GM12872 (cell line): ENCODE measurements around the gene FCRL5.

Source experiments
- CTCF ChIP-seq: IDR thresholded peaks from 3 replicates; pipeline ENCODE4 v1.5.1; 2011; ENCODE audit warnings: low read depth, mild to moderate bottlenecking, low read length, moderate library complexity; ENCODE audit not compliant: insufficient read depth

The FCRL5 gene

DNA sequence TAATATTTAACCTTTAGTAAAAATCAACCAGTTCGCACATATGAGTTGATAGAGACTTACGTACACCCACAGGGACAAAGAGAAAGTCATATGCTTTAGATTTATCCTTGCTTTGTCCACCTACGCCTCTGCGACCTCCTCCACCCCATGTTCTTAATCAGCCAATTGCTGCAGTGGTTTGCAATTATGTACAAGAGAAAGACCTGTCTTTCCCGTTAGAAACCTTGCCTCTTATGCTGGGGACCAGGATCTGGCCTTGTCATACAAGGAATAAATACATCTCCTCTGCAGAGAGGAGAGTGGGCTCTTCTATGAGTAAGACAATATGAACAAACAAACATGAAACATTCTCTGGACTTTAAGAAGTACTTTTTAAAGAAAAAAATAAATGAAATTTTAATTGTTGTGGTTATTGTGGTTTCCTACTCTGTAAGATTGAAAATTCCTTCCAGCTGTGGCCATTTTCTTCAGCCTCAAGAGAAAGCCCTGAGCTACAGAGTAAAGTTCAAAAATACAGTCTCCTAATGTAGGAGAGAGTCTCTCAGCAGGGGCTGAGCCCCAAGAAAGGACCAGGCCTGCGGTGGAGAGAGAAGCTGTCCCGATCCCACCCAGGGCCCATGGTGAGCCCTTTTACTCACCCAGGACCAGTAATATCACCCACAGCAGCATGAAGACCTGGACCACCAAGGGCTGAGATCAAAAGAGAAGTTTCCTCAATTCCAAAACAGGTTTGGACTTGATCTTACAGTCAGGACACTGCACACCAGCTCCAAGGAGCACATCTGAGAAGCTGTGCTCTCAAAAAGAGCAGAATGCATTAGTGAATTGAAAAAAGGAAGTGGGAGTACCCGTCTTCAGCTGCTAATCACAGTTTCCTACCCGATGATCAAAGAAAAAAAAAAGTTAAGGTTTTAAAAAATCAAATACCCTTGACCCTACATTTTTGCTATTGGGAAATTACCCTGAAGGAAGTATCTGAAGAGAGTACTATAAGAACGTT is at the start of gene FCRL5:
FCRL5 (minus strand) TSS at position 822 of the 1,000 bp plus-strand sequence; CDS start at position 669, 153 bp downstream.
- no peak for TF ChIP-seq CTCF

GRCh38 chr1:157600236-157600635 is 47.9 kb upstream of the FCRL5 start:
- no peak for TF ChIP-seq CTCF

- no peak for TF ChIP-seq CTCF
These were observed 45.8 kb upstream of the FCRL5 start, which contains the start of gene FCRL4 for GRCh38 chr1:157597959-157598667. Gene FCRL4, minus strand, starts transcription at chr1:157598085. Its CDS starts 141 bp downstream, at chr1:157597944.

- TF ChIP-seq CTCF: no peak
These were observed 44.1 kb upstream of the FCRL5 start for GRCh38 chr1:157596384-157596783.

GRCh38 chr1:157595356-157595755 is 43.0 kb upstream of the FCRL5 start:
- 0 out of 3 replicates have a peak, but pooled peaks have one; percentile 6 for TF ChIP-seq CTCF

GRCh38 chr1:157585984-157586383 is 33.7 kb upstream of the FCRL5 start:
- TF ChIP-seq CTCF: no peak

DNA sequence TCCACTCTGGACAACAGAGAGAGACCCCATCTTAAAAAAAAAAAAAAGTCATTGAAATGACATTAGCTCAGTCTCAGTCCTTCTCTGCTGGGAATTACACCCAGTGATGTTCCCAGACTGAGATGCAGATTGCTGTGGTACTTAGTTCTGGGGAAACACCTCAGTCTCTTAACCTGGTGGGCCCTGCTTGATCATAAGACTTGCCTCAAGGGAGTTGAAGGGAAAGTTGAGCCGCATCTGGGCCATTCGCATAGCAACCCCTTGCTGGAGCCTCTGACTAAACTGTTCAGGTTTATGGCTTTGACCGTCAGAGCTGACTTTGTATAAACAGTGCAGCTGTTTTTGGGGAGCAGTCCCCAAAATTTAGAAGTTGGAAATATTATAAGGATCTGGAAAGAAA is 32.2 kb upstream of the FCRL5 start:
- TF ChIP-seq CTCF: no peak
